ENCODE measurements around the gene ISOC1. TPM values are rescaled to one million over a fixed set of nuclear protein-coding genes. Genes with fewer than 3 reads are reported as not detected.

Gene ISOC1
- total RNA-seq, 1 donor from 2014 or later, result 10.1 TPM

DNA sequence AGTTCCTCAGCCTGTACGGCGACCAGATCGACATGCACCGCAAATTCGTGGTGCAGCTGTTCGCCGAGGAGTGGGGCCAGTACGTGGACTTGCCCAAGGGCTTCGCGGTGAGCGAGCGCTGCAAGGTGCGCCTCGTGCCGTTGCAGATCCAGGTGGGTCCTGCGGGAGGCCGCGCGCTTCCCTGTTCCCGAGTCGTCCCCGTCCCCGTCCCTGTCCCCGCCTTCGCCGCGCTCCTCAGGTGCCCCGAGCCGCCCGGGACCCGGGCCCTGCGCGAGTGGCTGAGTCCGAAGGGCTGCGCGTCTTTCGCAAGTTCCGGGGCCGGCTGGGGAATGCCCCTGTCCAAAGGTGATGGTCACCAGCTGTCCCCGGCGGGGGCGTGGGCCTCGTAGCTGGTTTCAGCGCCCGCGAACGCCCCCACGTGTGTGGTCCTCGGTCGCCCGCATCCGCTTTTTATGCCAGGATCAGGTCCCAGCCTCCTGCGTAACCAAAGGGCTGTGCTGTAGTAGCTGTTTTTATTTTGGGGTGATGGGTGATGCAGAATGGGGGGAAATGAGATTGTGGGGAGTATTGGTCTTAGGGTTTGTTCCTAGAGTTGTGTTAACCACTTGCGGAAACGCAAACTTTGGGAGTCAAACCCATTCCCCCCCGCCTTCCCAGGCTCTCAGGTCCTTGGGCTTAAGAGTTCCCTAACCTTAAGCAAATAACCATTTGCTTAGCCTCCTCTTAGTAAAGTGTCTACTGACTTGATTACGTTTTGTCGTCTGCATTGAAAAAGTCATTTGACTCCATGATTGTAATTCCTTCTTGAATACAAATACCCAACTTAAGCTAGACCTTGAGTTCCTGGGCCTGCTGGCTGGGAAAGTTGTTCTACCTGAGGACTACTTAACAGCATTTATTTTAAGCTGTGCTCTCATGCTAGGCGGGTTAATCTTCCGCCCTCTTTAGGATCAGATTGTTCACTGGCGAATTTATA lies 663 bp downstream of the ISOC1 start:
- DNase-seq (ENCODE audit: low read depth in 2 of 2), result peak in 1 of 2 donors; percentile 55

DNA sequence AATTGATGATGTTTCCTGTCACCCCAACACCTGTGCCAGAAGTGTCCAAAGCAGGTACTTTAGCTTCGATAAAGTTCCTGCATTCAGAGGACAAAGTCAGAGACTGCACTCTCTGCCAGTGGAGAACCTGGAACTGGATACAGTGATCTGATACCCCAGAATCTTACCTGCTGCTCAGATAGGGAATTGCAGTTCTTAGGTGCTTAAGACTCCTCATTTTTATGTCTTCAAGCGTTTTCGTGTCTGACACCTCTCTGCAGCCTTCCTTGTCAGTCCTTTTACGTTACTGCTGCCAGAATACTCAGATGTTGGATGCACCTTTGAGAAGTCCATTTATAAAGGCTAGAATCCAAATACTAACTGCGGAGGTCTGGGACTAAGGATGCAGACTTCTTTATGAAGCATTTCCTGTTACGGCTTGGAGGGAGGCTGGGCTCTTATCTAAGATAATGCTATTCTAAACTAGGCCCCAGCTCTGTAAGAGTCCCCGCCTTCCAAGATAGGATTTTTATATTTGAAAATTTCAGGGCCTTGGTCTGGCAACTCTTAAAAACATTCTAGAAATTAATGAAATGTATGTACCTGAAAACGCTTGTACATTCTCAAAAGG lies 1.9 kb downstream of the ISOC1 start:
- no peak for DNase-seq (ENCODE audit: low read depth in 2 of 2)

DNA sequence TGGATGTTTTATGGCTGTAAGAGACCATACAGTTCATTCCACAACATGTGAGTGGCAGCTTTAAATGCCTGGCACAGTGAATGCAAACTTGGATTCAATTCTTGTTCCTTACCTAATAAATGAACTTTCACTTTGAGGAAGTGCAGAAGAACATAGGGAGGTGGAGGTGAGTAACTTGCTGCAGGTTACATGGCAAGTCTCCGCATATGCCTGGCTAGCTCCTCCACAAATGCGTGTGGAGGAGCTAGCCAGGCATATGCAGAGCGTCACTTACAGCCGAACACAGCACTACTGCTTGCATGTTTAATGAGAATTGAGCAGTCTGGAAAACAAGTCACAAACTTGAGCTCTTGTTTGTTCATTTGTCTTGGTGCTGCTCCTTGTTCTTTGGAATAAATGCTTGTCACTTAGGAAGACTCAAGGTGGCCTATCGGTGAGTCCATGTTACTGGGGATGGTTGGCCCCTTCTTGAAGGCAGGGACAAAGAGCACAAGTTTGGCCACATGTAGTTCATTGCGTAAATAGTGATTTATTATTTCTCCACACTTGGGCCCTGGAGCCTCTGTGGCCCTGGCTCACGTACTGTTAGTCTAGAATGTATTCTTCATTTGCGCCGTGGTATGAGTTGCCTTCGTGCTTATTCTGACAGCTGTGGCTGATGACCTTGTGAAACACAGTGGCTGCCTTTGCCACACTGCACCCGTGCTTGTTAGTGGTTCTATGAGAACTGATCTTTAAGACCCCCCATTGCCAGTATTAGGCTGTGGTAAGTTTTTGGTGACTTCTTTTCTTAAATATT lies 3.1 kb downstream of the ISOC1 start:
- no peak for DNase-seq (ENCODE audit: low read depth in 2 of 2)

DNA sequence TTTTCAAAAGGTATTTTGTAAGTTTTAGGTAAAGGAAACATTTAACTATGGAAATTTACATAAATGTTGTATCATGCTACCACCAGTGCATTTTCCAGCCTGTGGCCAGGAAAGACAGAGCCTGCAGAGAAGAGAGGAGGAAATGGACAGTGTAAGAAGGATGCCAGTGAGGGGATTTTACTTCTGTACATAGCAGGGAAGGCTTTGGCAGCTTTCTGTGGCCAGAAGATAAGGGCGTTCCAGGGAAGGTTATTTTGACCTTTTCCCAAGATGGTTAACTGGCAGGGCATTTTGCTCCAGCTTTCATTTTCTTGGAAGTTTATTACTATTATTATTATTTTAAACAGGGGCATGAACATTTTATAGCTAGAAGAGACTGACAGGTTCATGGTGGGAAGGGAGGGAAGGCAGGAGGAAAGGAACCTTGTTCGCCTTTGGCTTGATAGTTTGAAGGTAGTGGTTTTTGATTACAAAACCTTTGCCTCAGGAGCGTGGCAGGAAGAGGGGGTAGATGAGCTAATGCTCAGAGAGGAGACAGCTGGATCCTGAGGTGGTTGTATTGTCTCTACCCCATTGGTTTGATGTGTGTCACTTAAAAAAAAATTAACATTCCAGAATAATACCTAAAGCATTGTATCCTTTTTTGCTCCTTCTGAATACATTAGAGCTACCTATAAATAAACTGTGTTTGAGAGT lies 4.1 kb downstream of the ISOC1 start:
- DNase-seq (ENCODE audit: low read depth in 2 of 2), result peak in 1 of 2 donors; percentile 34

DNA sequence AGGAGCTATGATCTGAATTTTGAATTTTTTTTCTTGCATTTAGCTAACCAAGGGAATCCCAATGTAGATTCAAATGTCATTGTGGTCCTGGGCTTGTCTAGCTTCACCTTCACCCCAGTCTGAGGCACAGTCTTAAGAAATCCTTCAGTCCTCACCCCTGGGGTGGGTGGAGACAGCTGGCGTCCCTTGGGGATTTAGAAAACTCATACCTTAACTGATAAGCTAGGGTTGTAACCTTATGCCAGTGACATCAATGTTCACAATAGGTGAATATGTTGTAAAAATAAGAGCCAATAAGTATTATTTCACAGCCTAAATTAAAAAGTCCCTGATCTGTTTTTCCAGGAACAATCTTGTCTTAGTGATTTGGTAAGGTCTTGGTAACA lies 4.6 kb downstream of the ISOC1 start:
- no peak for DNase-seq (ENCODE audit: low read depth in 2 of 2)

DNA sequence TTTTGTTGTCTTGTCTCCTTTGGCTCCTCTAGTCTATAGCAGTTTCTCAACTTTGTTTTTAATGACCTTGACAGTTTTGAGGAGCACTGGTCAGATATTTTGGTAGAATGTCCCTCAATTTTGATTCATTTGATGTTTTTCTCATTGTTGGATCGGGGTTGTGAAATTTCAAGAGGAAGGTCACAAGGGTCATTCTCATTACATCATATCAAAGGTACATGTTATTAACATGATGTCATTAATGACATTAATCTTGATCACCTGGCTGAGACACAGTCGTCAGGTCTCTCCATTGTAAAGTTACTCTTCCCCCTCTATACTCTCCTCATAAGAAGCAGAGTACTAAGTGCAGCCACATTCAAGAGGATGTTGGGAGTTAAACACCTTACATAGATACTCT lies 7.2 kb downstream of the ISOC1 start:
- DNase-seq (ENCODE audit: low read depth in 2 of 2), result no peak

DNA sequence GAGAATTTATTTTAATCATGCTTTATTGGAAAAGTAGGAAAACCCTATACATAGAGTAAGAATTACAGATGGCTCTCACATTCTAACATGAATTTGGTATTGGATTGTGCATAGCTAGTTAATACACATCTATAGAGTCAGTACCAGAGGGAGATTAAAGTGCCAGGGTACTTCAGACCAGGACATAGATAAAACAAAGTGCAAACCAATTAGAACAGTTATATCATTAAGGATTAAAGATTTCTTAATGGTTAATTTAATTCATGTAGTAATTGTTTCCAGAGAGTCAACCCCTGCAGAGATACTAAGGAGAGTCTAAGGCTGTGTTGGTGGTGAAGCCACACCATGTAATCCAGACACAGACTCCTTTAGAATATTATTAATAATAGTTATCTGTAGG lies 8.8 kb downstream of the ISOC1 start:
- no peak for DNase-seq (ENCODE audit: low read depth in 2 of 2)

DNA sequence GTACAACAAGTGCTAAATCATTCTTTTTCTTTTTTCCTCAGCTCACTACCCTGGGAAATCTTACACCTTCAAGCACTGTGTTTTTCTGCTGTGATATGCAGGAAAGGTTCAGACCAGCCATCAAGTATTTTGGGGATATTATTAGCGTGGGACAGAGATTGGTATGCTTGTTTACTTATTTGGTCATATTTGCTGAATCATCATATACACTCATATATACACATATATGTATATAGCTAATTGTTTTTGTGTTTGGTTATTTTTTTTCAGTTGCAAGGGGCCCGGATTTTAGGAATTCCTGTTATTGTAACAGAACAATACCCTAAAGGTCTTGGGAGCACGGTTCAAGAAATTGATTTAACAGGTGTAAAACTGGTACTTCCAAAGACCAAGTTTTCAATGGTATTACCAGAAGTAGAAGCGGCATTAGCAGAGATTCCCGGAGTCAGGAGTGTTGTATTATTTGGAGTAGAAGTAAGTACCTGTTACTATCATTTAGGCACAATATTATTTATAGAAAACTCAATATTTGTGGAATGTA lies 10.4 kb downstream of the ISOC1 start:
- DNase-seq (ENCODE audit: low read depth in 2 of 2), result no peak

DNA sequence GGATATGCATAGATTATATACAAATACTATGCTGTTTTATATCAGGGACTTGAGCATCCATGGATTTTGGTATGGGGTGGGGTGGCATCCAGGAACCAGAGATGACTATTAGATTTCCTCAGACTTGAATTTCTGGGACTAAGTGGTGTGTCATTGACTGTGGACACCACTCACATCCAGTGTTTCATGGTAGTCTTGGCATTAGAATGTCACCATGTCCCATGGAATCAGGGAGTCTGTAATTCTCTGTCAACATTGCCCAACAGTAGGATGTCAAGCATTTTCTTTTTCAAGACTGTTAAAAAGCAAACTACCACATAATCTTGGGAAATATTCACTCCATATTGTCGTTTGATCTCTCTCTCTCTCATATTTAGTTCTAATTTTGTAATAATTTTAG lies 13.1 kb downstream of the ISOC1 start:
- no peak for DNase-seq (ENCODE audit: low read depth in 2 of 2)

DNA sequence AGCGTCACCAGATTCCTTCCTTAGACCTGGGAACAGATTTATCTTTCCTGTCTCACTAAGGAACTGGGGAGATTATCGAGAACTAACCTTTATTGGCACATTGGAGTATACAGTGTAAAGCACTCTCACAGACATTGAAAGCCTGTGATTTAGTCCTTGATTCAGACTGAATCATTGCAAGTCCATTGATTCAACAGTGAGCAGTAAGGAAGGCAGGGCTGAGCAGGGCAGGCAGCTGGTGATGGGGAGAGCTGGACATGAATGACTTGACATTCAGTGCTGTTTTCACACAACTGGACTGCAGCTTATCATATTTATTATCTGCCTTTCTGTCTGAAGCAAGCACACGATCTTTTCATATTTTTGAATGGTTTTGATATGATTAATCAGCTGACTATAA lies 16.2 kb downstream of the ISOC1 start:
- DNase-seq (ENCODE audit: low read depth in 2 of 2), result no peak

DNA sequence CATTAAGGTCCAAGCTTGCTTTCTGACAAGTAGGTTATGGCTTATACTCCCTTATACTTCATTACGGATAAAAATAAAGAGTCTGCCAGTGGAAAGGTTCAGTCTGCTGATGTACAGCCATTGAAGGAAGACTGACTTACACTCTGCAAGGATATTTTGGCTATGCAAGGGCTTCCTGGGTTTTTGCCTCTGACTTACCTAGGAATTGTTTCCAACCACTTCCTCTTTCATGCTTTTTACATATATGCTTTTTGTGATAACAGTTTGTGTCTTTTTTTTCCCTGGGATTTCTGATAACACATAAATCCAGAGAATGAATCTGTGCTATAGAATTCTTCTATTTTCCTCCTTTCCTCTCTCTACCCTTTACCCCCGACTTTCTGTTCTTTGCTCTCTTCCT lies 16.8 kb downstream of the ISOC1 start:
- DNase-seq (ENCODE audit: low read depth in 2 of 2), result no peak

DNA sequence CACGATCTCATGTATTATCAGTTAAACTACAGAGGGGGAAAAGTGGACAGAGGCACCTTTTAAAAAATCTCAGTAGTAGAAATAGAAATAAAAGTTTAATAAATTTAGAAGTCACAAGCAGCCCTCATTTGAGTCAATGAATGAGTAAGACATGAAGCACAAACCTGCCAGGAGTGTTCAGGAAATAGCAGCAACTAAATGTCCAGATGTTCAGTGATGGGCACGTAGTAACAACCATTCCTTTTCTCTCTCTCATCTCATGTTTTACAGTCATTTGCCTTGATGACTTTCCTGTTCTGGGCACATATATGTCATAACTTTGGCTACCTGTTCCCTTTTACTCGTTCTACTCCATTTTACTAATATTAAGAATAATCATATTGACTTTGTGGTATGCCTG lies 17.7 kb downstream of the ISOC1 start:
- DNase-seq (ENCODE audit: low read depth in 2 of 2), result no peak

DNA sequence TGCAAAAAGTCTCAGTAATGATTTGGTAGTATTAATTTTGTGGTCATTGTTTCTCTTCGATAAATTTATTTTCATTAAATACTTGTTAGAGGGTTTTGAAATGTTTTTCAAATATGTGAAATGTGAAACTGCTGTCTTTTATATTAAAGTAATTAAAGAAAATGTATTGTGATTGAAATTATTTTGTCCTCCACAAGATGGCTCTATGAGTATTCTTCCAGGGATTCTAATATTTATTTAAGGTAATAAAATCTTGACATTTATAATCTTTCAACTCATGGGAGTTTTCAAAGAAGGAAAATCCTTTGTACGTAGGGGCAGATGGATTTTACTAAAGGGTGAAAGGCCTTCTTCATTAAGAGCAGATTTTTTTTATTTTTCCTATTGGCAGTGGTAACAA lies 19.3 kb downstream of the ISOC1 start:
- no peak for DNase-seq (ENCODE audit: low read depth in 2 of 2)

DNA sequence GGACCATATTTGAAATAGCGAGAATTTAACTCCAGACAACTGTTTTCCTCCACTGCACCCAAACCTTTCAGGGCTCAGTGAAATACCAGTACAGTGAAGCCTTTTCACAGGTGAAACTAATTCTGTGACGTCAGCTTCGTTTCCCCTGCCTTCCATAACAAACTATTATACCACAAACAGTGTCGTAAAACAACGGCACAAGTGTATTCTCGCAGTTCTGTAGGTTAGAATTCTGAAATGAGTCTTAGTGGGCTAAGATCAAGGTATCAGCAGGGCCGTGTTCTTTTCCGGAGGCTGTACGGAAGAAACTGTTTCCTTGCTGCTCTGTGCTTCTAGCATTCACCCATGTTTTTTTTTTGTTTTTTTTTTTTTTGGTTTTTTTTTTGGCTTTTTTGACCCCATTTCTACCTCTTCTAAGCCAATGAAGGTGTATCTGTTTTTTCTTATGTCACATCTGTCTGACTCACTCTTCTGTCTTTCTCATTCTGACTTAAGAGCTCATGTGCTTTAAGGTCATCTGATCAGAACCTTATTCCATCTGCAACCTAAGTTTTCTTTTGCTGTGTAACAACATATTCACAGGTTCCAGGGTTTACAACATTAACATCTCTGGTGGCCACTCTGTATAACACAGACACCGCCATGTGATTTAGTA lies 20.1 kb downstream of the ISOC1 start:
- no peak for DNase-seq (ENCODE audit: low read depth in 2 of 2)

DNA sequence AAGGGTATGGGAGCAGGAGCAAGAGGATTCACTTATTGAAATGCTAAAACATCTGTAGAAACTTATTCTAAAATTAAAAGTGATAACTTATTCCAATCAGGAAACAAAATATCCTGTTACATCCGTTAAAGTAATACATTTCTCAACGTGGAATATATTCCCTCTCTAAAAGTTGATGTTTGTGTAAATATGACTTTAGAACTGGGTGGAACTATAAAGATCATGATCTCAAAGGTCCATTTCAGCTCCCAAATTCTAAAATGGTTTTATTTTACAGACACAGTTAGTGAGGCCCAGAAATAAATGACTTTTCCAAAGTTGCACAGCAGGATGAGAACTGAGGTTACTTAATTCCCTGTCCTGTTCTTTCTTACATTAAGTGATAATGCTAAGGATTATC lies 21.1 kb downstream of the ISOC1 start:
- DNase-seq (ENCODE audit: low read depth in 2 of 2), result no peak

DNA sequence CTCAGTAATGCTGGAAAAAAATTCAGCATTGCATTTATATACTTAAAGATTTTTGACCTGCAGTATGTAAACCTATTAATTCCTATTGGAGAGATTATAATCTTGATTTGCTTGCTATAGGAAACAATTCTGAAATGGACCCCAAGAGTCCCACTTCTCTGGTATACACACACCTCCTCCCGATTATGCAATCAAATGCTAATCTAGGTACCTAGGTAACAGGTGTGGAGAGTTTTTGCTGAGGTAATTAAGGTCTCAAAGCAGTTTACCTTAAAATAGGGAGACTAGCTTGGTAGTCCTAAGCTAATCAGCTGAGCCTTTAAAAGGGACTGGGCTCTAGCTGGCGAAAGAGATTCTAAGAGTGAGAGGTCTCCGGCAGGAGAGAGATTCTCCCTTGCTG lies 22.2 kb downstream of the ISOC1 start:
- no peak for DNase-seq (ENCODE audit: low read depth in 2 of 2)

DNA sequence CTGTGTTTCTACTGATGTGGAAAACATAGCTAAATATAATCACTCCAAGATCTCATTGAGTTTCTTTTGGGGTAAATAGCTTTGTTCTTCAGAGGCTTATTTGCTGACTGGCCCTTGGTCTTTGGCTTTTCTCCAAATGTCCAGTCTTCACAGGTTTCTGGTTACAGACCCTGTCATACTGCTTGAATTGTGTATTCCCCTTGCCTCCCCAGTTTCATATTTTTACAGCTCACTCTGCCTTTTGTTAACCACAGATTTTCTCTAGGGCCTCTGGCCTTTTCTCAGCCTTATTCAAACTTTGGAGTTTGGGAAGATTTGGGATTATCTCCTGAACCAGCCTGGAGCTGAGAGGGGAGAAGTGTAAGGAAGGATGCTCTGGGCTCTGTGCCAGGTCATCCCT lies 23.9 kb downstream of the ISOC1 start:
- DNase-seq (ENCODE audit: low read depth in 2 of 2), result no peak

DNA sequence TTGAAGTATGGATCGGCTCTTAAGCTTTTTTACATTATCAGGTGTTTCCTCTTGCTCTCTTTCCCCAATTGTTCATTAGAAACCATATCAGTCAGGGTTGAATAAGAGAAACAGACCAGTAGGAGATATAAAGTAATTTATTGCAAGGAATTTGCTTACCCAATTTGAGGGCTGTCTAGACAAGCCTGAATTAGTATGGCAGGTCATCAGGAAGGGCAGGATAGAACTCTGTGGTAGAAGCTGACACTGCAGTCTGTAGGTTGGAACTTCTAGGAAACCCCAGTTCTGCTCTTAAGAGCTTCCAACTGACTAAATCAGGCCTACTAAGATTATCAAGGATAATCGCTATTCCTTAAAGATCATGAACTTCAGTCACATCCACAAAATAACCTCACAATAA lies 24.3 kb downstream of the ISOC1 start:
- no peak for DNase-seq (ENCODE audit: low read depth in 2 of 2)

DNA sequence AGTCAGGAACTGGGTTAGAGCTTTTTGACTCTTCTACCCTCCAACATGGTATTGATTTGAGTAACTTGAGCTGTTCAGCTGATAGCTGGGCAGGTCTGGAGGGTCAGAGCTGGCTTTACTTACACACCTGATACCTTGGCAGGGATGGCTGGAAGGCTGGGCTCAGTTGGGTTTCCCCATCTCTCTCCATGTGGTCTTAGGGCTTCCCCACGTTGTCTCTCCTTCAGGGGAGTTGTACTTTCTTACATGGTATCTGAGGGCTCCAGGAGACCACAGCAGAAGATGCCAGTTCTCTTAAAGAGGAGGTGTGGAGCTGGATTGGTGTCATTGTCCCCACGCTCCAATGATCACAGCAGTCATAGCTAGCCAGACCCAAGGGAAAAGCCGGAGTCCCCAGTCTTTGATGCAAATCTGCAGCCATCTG lies 25.6 kb downstream of the ISOC1 start:
- no peak for DNase-seq (ENCODE audit: low read depth in 2 of 2)

DNA sequence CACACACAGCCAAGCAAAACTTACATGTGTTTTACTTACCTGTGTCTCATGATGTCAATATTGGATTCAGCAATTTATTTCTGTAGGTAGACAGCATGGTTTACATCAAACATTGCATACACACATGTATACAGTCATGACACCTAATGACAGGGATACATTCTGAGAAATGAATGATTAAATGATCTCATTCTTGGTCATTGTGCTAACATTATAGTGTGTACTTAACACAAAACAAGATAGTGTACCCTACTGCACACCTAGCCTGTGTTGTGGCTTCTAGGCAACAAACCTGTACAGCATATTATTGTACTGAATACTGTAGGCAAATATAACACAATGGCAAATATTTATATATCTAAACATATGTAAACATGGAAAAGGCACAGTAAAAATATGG lies 28.0 kb downstream of the ISOC1 start:
- DNase-seq (ENCODE audit: low read depth in 2 of 2), result no peak

DNA sequence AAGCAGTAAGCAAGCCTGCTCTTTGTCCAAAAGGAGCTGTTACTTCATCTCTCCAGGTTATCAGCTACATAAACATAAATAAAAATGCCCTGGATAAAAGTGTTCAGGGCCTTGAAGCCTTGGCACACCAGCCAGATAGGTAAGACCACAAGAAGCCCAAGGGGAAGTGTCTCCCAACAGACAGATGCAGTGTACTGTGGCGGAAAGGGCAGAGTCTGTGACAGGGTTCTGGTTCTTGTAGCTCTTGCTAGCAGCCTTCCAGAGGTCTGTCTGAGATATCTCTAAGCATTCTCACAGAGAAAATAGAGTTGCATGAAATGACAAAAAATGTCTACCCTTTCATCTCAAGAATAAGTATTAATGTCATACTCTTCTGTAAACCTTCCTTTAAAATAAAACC lies 30.1 kb downstream of the ISOC1 start:
- DNase-seq (ENCODE audit: low read depth in 2 of 2), result no peak
